T-helper 2 cell treated with Interferon-gamma antibody and Interleukin-4, amounts not matched to agents 100 ng/mL and 5 ng/mL, for 36 hours (primary cell): Measurements from ENCODE around the gene KTI12. TPM values are rescaled to one million over a fixed set of nuclear protein-coding genes. Genes with fewer than 3 reads are reported as not detected.

Experiments
- intact Hi-C: fragments of 100-400 bp; cut with micrococcal nuclease; formaldehyde crosslinking; loops from one replicate; pipeline ENCODE4 v1.15.1; 2023
- total RNA-seq: library from RNA; stranded (reverse); gene quantifications from 2 replicates; pipeline ENCODE4 v1.2.3, GENCODE V29; 2022

The KTI12 gene
- total RNA-seq, 1 donor from 2014 or later, result 16.0 TPM

GRCh38 chr1:51989582-51990477 lies 43.8 kb downstream of the KTI12 start:
- intact Hi-C loops, result no loop called here

DNA sequence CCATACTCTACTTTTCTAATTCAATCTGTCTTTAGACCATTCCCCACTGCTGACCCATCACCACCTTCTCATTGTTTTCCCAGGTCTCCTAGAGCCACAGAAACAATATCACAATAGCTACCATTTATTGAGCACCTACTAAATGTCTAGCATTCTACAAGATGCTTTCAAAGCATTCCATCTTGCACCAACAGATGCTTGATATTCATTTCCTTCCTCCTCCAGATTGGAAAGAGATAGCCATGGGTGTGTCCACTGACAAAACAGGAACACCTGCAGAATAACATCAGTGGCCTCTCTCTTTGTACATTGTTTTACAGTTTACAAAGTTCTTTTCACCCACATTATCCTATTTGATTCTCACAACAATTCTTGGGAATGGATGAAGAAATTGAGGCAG lies 45.4 kb downstream of the KTI12 start:
- intact Hi-C loops, result no loop called here

DNA sequence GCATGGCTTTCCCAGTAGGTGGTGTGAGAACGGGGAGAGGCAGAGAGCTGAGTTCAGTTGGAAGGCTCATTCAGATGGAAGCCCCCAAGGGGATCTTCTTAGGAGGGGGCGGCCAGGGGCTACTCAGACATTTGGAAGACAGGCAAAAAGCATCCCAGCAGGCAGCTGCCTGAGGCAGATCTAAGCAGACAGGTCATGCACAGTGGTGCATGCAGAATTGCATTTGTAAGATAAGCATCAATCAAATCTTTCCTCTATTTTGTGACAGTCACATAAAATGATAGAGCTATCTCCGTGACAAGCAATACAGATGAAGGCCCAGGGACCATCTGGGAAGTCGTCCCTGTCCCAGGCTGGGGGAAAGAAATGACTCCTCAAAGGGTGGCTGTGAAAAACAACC lies 46.9 kb downstream of the KTI12 start:
- intact Hi-C loops, result no loop called here

DNA sequence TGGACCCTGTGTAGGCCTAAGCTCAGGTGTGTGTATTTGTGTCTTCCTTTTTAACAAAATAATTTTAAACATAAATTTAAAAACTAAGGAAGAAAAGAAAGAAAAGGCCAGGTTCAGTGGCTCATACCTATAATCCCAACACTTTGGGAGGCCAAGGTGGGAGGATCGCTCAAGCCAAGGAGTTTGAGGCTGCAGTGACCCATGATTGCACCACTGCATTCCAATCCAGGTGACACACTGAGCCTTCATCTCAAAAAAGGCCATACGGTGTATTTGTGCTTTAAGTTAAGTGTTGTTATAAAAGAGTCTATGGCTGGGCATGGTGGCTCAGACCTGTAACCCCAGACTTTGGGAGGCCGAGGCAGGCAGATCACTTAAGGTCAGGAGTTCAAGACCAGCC lies 51.4 kb downstream of the KTI12 start:
- intact Hi-C loops, result no loop called here

Other genes with a start within 250 kb of the KTI12 start
- 171 and 176 TPM in 2 replicates for gene NRDC, start 155.1 kb downstream of the KTI12 start, total RNA-seq
- 0.05 TPM in 2 replicates for gene RAB3B, start 43.1 kb downstream of the KTI12 start, total RNA-seq
- gene TXNDC12, start 21.4 kb upstream of the KTI12 start, total RNA-seq, result 54.9 and 59.4 TPM in 2 replicates
- 37.9 and 39.4 TPM in 2 replicates for gene BTF3L4, start 22.5 kb upstream of the KTI12 start, total RNA-seq
- gene ZFYVE9, start 108.3 kb upstream of the KTI12 start, total RNA-seq, result 1.8 and 1.9 TPM in 2 replicates